AG09309 (cell line): ENCODE results near the gene KATNB1.

Source experiments
- DNase-seq: peaks from one replicate; pipeline ENCODE4 v3.0.0-alpha.2; 2010; ENCODE audit warnings: low read depth
- H3K4me3 ChIP-seq: 2 replicates; pipeline ENCODE4 v1.5.1; 2011; ENCODE audit warnings: mild to moderate bottlenecking, low read depth, low read length, moderate library complexity; ENCODE audit not compliant: control insufficient read depth
- TF ChIP-seq, protein P1 (sequence below): IDR thresholded peaks from 2 replicates; pipeline ENCODE4 v1.5.1; 2011; ENCODE audit warnings: mild to moderate bottlenecking, low read depth, low read length, inconsistent platforms; ENCODE audit not compliant: insufficient read depth, control insufficient read depth; ENCODE audit errors: missing control alignments

The KATNB1 gene

DNA sequence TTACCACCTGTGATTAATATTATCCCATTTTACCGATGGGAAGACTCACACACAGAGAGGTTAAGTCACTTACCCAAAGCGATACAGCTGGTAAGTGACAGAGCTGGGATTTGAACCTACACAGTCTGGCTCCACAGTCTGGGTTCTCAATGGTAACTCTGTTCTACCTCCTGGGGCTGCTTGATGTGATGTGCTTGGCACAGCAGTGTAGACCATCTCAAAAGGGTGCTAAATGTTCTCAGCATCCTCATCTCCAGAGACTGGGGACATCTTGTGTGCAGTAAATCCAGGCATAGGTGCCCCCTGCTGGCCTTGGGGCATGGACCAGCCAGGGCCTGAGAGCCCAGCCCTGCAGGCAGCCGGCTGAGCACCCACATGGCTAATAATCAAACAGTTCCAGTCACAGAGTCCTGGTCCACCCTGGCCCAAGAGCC is 15.4 kb upstream of the KATNB1 start:
- TF ChIP-seq, protein P1, sequence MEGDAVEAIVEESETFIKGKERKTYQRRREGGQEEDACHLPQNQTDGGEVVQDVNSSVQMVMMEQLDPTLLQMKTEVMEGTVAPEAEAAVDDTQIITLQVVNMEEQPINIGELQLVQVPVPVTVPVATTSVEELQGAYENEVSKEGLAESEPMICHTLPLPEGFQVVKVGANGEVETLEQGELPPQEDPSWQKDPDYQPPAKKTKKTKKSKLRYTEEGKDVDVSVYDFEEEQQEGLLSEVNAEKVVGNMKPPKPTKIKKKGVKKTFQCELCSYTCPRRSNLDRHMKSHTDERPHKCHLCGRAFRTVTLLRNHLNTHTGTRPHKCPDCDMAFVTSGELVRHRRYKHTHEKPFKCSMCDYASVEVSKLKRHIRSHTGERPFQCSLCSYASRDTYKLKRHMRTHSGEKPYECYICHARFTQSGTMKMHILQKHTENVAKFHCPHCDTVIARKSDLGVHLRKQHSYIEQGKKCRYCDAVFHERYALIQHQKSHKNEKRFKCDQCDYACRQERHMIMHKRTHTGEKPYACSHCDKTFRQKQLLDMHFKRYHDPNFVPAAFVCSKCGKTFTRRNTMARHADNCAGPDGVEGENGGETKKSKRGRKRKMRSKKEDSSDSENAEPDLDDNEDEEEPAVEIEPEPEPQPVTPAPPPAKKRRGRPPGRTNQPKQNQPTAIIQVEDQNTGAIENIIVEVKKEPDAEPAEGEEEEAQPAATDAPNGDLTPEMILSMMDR: peak; percentile 78
- no peak overlapping the region for H3K4me3 ChIP-seq
- peak; percentile 8 for DNase-seq

DNA sequence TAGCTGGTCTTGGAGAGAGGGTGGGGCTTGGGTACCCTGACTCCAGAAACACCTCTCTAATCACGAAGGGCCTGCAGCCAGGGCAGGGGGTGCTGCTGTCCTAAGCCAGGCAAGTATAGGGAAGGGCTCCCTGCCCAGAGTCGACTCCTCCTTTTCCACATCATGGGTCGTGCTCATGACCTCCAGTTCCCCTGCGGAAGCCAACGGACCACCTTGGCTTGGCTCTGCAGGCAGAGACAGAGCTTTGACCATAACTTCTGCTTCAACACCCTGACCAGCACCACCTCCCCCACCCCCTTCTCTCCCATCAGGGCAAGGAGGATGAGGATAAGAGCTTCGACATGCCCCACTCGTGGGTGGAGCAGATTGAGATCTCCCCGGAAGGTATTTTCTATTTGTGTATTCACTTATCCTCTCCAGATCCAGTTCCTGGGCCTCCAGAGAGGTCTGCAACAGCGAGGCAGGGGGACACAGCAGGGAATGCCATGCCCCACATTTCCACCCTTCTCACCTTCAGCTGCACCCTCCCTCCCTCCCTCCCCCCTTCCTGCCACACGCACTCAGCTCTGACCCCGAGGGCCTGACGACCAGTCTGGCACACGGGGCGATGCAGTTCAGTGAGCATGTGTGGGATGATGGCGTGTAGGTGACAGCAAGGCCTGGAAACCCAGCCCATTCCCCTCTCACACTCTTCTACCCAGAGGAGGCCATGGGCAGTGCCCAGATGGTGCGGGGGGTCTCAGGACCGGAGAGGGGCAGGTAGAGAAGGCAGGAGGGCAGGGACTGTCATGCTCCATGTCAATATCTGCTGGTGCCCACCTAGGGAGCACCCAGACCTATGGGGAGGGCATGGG is 14.0 kb upstream of the KATNB1 start:
- H3K4me3 ChIP-seq: no peak overlapping the region
- TF ChIP-seq, protein P1: no peak
- DNase-seq: no peak

DNA sequence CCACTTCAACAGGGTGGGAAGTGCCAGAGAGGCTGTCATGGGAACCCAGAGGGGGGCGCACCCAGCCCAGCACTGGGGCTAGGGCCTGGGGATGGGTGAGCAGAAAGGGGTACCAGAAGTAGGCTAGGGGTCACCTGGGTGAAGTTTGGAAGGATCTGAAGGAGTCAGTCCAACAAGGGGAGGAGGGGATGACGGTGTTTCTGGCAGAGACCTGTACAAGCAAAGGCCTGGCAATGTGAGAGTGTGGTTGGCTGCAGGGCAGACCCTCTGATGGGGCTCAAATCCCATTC is 13.4 kb upstream of the KATNB1 start:
- no peak for DNase-seq
- H3K4me3 ChIP-seq: no peak overlapping the region
- TF ChIP-seq, protein P1: no peak

DNA sequence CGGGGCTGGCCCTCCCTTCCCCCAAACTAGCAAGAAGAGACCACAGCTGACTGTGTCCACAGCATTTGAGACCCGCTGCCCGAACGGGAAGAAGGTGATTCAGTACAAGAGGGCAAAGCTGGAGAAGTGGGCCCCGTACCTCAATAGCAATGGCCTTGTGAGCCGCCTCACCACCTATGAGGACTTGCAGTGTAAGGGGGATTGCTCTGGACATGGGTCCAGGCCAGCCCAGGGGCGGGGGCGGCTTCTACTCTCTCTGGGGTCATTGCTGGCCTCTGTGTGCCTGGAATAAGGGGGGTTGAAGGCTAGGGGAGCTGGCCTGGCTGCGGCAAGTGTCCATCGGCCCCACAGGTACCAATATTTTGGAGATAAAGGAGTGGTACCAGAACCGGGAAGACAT is 12.9 kb upstream of the KATNB1 start:
- no peak overlapping the region for H3K4me3 ChIP-seq
- DNase-seq: no peak
- TF ChIP-seq, protein P1: no peak

DNA sequence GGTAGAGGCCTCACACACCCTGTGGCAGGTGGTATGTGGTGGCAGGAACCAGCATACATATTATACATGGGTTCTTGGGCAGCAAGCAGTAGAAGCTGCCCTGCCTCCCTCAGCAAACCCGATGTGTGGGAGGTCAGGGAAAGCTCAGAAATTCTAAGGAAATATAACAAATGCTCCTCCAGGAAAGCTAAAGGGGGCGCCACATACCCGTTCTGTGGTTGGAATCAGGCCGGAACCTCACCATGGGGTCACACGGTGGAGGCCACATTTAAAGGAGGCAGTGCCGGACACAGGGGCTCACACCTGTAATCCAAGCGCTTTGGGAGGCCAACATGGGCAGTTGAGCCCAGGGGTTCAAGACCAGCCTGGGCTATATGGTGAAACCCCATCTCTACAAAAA is 12.4 kb upstream of the KATNB1 start:
- TF ChIP-seq, protein P1: peak; percentile 37
- no peak for DNase-seq

DNA sequence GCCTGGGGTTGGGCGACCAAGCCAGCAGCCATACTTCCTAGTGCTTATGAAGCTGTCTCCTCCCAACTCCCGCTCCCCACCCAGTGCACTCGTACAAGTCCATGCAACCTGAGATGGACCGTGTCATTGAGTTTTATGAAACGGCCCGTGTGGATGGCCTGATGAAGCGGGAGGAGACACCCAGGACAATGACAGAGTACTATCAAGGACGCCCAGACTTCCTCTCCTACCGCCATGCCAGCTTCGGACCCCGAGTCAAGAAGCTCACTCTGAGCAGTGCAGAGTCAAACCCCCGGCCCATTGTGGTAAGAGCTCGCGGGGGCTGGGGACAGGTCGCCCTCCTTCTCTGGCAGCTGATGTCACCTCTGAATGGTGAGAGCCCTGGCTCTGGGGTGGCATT is 11.0 kb upstream of the KATNB1 start:
- DNase-seq: no peak
- H3K4me3 ChIP-seq: no peak overlapping the region
- TF ChIP-seq, protein P1: no peak

More for the DNA sequence above, 12.4 kb upstream of the KATNB1 start:
- no peak overlapping the region for H3K4me3 ChIP-seq
